GM12891 (cell line): ENCODE data around the gene NAXD.

Source experiments
- DNase-seq: peaks from one replicate; pipeline ENCODE4 v3.0.0; 2011; ENCODE audit warnings: low spot score; ENCODE audit not compliant: insufficient read length
- FAIRE-seq: peaks from 2 replicates; lab custom pipeline; 2011; peaks lifted over from hg19 to GRCh38; lab: Jason Lieb, UNC
- PAX5 ChIP-seq: IDR thresholded peaks from 2 replicates; pipeline ENCODE4 v1.6.1; 2011; ENCODE audit warnings: low read length, moderate library complexity, mild to moderate bottlenecking; ENCODE audit not compliant: insufficient read depth, severe bottlenecking
- POLR2A ChIP-seq: IDR thresholded peaks from 2 replicates; pipeline ENCODE4 v1.6.1; 2011; ENCODE audit warnings: low read depth, low read length, control low read depth
- POLR2AphosphoS5 ChIP-seq: IDR thresholded peaks from 2 replicates; pipeline ENCODE4 v1.6.1; 2011; ENCODE audit warnings: low read depth, low read length, control low read depth
- POU2F2 ChIP-seq: IDR thresholded peaks from 2 replicates; pipeline ENCODE4 v1.6.1; 2011; ENCODE audit warnings: low read depth, mild to moderate bottlenecking, control low read depth, low read length, moderate library complexity
- SPI1 ChIP-seq: IDR thresholded peaks from 2 replicates; pipeline ENCODE4 v1.6.1; 2011; ENCODE audit warnings: low read depth, low read length, control low read depth
- TAF1 ChIP-seq: IDR thresholded peaks from 2 replicates; pipeline ENCODE4 v1.6.1; 2011; ENCODE audit warnings: low read depth, low read length, control low read depth

NAXD gene

DNA sequence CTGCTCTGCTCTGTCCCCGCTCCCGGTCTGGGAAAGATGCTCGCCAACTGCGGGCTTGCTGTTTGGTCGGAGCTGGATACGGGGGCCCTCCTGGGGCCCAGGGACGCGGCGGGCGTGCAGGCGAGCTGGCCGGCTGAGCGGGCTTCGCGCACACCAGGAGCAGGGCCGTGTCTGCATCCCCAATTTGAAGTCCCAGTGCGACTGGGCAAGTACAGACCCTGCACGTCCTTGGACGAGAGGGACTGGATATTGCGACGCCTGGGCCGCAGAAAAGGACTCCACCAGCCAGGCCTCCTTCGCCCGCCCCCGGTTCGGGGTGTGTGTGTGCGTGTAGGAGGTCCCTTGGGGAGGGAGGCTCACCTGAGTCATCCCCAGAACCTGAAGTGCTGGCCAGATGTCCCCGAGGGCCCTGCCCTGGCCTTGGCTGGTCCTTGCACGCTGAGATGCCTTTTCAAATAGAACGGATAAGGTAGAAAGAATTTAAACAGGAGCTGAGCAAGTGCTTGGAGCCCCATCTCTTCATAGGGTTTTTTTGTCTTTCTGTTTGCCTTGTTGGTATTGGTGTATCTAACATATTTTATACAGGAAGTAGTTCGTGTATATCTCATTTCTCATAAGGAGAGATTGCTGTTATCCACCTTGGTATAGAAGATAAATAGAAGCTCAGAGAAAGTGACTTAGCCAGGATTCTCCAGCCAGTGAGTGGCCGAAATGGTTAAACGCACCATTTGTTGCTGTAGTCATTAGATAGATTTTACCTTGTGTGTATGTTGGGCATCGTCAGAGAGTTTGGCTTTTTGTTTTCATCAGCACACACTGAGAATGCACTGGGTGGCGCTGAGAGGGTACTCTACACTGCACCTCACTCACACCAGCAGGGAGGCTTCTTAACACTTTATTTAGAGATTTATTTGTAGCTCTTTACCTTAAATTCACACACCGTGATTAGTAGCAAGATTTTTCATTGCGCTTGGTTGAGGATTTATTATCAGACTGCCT is 1.1 kb downstream of the NAXD start:
- TF ChIP-seq POLR2AphosphoS5 (peak; percentile 65; the same call in 1 of the 2 replicates), POLR2A (peak; percentile 62), TAF1 (peak; percentile 35; the same call in 1 of the 2 replicates), SPI1 (no peak)
- DNase-seq = no peak
- peak; percentile 90 for FAIRE-seq

DNA sequence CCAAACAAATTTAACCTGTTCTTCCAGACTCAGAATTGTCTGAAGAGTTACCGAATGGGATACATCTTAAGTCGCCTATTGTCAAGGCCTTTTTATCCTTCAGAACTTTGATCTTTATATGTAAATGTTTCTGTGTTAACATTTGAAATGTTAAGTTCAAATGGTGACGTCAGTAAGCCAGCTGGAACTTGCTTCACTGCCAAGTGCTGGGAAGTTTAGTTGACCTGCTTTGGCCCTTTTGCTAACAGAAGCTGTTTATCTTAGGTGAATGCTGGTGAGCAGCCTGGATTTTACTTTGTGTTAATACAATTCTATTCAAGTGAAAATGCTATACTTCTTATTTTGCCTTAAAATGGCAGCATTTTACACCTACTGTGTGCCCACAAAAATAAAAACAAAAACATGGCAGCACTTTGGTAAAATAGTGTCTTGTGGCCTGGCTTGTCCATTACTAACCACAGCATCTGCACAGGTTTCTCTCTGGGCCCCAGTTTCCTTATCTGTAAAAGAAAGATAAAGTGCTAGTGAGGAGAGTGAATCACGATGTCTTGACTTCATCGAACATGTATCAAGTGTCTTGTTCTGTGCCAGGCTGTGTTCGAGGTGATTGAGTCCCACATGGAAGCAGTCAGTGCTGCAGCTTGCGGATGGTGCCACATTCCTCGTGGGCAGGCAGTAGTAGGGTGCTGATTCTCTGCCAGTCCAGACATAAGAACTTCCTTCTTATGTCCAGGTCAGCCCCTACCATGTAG is 2.2 kb downstream of the NAXD start:
- DNase-seq = no peak
- FAIRE-seq = peak; percentile 45
- TF ChIP-seq POLR2AphosphoS5 (no peak), POU2F2 (no peak), SPI1 (no peak), TAF1 (no peak), PAX5 (no peak), POLR2A (no peak)

DNA sequence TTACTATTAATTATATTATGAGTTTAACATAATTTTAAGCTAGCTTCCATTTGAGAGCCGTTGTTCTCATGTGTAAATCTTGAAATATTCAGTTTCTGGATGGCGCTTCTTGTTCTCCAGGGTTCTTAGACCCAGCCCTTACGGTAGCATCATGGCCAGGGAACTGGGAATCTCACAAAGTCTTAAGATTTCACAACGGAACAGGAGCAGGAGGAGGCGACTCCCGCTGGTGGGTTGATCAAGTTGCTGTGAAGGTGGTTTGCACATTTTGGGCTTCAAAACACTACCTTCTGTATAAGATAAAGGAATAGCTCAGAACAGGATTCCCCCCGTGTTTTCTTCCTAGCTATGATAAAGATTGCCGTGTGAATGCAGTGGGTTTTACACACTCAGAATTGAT is 2.8 kb downstream of the NAXD start:
- FAIRE-seq (peak; percentile 28), DNase-seq (no peak)
- no peak for TF ChIP-seq SPI1
- TF ChIP-seq POU2F2 = no peak
- no peak for TF ChIP-seq POLR2A
- TF ChIP-seq POLR2AphosphoS5 = no peak
- no peak for TF ChIP-seq TAF1
- TF ChIP-seq PAX5 = no peak

DNA sequence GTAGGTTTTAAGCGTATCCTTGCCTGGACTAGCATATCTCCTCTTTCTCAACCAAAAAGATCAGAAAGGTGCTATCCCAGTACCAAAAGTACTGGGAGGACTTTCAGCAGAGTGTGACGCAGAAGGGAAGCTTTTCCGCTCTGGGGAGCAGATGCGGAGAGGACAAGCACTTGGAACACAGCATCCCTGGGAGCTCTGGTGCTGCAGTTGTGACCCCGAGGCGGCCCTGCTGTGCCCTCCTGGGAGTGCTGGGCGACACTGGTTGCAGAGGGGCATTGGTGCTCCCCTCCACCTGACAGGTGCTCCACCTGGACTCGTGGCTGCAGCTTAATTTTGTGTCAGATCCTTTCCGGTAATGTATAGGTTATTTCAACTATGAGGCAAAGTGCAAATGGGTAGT is 3.4 kb downstream of the NAXD start:
- FAIRE-seq (no peak), DNase-seq (no peak)
- TF ChIP-seq TAF1 (no peak), POLR2AphosphoS5 (no peak), POLR2A (no peak), POU2F2 (no peak), PAX5 (no peak), SPI1 (no peak)

DNA sequence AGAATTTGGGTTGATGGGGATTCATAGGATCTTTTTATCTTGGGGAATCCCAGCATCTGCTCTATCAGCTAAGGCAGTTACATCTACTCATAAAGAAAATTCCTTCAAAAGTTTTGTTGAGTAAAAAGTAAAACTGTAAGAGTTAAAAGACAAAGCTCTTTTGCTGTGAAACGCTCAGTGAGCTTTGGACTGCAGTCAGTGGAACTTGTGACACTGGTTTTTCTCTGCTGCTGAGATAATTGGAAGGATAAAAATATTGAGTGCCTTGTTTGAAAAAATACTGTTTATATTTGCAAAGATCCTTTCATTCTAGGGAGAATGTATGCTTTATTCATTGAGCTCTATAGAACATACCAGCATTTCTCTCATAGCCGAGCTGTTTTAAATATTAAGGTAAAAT is 5.3 kb downstream of the NAXD start:
- DNase-seq (no peak), FAIRE-seq (no peak)
- TF ChIP-seq POU2F2 (no peak), SPI1 (no peak), PAX5 (no peak), TAF1 (no peak), POLR2AphosphoS5 (no peak), POLR2A (no peak)

DNA sequence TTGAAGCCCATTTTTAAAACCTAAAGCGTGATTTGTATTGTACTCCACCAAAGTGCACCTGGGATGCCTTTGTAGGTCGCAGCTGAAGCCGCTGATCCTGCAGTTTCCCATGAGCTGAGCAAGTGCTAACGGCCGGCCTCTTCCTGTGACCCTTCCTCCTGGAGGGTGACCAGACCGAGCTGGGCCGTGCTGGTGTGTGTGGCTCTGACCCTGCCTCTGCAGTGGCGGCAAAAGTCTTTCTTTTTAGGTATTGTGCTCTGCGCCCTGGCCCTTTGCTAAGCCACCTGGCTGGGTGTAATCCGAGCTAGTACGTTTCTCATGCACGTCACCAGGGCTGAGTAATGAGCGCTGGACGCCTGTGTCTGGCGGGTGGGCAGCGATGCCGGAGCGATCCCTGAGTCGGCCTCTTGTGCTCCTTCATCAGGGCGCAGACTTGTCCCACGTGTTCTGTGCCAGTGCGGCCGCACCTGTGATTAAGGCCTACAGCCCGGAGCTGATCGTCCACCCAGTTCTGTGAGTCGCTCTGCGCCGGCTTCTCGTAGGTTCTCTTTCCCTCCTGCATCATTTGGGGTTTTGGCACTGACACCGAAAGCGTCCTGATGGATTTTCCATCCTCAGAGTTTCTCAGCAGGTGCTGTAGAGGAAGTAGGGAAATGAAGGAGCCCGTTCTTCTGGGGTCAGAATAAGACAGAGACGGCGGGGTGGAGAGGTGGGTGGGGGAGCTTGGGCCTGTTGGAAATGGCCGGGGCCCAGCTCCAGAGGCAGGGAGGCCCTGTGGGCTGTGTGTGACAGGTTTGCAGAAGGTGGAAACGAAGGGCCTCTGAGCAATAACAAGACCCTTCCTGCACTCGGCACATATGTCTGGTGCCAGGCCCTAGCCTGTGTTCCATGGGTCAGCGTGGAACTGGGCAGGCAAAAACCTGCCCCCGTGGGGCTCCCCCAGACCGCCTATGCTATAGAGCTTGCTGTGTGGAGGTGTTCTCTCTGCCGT is 9.7 kb downstream of the NAXD start:
- FAIRE-seq (no peak), DNase-seq (no peak)
- TF ChIP-seq POLR2A (no peak), POU2F2 (no peak), TAF1 (no peak), PAX5 (no peak), POLR2AphosphoS5 (no peak), SPI1 (no peak)

DNA sequence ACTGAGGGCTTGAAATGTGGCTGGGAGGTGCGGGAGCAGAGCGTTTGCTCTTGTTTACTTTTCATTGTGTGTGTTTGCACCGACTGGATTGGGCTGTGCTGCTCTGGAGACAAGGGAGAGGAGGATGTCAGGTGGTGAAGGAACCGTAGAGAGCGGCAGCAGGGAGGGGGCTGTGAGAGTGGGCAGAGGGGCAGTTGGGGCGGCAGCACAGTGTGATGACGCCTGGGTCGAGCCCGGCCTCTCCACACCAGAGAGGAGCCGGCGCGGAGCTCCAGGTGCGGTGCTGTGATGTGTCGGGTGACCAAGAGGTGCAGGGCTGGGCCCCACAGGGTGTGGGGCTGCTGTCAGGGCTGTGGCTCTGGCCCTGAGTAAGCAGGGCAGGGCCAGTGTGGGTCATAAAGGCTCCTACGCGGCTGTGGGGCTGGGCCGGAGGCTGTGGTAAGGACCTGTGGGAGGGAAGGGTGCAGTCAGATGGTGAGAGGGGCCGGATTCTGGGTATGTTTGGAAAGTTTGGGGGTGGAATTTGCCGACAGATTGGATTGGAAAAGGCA is 10.5 kb downstream of the NAXD start:
- TF ChIP-seq PAX5 = no peak
- TF ChIP-seq POLR2AphosphoS5 = no peak
- TF ChIP-seq TAF1 = no peak
- TF ChIP-seq SPI1 = no peak
- no peak for TF ChIP-seq POLR2A
- TF ChIP-seq POU2F2 = no peak
- FAIRE-seq = no peak

DNA sequence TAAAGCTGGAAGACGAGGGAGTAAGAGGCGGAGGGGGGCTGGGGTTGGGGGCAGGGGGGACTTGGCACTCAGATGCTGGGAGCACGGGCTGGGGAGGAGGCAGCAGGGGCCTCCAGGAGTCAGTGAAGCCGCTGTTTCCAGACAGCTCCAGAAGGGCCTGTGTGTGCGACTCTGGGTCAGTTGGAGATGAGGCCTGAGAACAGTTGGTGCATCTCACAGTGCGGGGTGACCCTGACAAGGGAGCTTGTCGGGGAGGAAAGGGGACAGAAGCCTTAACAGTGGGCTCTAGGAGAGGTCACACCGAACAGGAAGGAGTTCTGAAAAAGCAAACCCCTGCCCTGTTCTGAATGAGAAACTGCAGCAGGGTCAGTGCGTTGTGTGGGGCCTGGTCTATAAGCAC is 11.2 kb downstream of the NAXD start:
- FAIRE-seq = no peak
- TF ChIP-seq TAF1 (no peak), POU2F2 (no peak), PAX5 (no peak)
- no peak for DNase-seq

More for the DNA sequence above, 10.5 kb downstream of the NAXD start:
- no peak for DNase-seq

DNA sequence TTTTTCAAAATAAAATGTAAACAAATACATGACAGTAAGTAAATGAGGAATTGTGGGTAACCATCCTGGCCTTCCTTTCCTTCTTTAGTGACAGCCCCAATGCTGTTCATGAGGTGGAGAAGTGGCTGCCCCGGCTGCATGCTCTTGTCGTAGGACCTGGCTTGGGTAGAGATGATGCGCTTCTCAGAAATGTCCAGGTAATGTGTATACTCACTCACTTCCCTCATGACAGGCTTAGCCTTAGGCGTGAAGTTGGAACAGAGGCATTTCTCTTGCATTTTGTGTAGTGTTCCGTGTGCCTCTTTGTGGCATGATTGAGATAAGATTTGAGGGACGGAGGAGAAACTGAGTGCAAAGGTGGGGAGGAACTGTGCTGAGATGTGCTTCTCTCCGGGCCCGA is 12.0 kb downstream of the NAXD start:
- FAIRE-seq = no peak
- DNase-seq = no peak
- TF ChIP-seq POLR2A (no peak), PAX5 (no peak), POU2F2 (no peak), POLR2AphosphoS5 (no peak), SPI1 (no peak), TAF1 (no peak)
